HS-5 (cell line): ENCODE measurements around the gene PHF1.

Experiments used
- DNase-seq: peaks from one replicate; pipeline ENCODE4 v3.0.0-alpha.2; 2012; ENCODE audit warnings: low read depth

PHF1 gene

DNA sequence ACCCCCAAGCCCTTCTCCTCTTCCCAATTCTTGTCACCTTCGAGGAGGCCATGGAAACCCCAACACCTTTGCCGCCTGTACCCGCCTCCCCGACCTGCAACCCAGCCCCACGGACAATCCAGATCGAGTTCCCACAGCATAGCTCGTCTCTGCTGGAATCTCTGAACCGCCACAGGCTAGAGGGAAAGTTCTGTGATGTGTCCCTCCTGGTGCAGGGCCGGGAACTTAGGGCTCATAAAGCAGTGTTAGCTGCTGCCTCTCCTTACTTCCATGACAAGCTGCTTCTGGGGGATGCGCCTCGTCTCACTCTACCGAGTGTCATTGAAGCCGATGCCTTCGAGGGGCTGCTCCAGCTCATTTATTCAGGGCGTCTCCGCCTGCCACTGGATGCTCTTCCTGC is 44.2 kb downstream of the PHF1 start:
- no peak for DNase-seq

DNA sequence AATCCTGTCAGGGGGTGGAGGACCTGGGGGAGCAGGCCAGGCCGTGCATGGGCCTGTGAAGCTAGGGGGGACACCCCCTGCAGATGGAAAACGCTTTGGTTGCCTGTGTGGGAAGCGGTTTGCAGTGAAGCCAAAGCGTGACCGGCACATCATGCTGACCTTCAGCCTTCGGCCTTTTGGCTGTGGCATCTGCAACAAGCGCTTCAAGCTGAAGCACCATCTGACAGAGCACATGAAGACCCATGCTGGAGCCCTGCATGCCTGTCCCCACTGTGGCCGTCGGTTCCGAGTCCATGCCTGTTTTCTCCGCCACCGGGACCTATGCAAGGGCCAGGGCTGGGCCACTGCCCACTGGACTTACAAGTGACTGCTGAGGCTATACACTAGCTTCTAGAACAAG is 45.3 kb downstream of the PHF1 start:
- DNase-seq = no peak

DNA sequence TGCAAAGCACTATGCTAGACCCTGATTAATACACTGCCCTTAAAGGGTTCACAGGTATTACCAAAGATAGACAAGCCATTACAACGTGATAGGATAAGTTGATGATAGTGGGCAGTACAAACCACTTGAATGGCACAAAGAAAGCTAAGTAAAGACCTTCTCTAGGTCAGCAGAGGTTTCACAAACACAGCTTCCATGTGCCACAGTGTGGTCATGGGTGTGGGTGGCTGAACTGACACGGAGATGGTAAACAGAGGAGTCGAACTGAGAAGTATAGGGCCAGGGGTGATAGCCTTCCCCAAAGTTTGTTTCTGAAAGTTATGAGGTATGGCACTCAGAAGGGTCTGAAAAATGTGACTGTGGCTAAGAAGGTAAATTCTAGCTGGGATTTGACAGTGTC is 47.9 kb downstream of the PHF1 start:
- no peak for DNase-seq

DNA sequence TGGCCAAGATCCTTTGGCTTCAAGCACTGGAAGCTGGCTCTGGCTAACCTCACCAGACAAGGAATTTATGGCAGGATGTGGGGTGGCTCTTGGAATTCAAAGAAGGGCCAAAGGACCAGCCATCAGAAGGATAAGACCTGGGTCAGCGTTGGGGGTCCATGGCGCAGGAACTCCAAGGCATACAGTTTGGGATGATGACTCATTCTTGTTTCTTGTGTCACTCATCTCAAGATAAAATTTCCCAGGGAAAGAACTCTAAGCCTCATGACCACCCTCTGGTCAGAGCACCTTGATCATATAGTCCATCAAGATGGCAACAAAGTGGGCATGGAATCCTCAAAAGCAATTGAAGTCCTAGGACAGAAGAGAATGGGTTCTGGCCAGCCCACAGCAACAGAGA is 48.4 kb downstream of the PHF1 start:
- no peak for DNase-seq
